Spinal cord (tissue), 10 donors: ENCODE data around the gene DIDO1. TPM values are rescaled to one million over a fixed set of nuclear protein-coding genes. Genes with fewer than 3 reads are reported as not detected.
A peak's percentile ranks its signal among the peaks of the same experiment; 100 is the strongest.

ENCODE experiments used
- DNase-seq, 6 donors: peaks; one replicate each; pipeline versions ENCODE4 v3.0.0 to v3.0.0-alpha.2; 2013 to 2015; ENCODE audit warnings: low spot score in 6 of 6, low read depth in 4 of 6
- H3K27ac ChIP-seq: one replicate; pipeline ENCODE4 v1.5.1; 2013; ENCODE audit warnings: low read depth, low read length, control low read depth
- H3K27me3 ChIP-seq: one replicate; pipeline ENCODE4 v1.6.1; 2013; ENCODE audit warnings: low read length; ENCODE audit not compliant: control insufficient read depth, insufficient read depth
- H3K36me3 ChIP-seq: one replicate; pipeline ENCODE4 v1.6.1; 2013; ENCODE audit warnings: low read length; ENCODE audit not compliant: control insufficient read depth, insufficient read depth
- H3K4me1 ChIP-seq: one replicate; pipeline ENCODE4 v1.6.1; 2013; ENCODE audit warnings: low read length; ENCODE audit not compliant: control insufficient read depth, insufficient read depth
- H3K4me3 ChIP-seq: one replicate; pipeline ENCODE4 v1.5.1; 2013; ENCODE audit warnings: low read depth, low read length, control low read depth
- H3K9me3 ChIP-seq: one replicate; pipeline ENCODE4 v1.6.1; 2013; ENCODE audit warnings: low read length; ENCODE audit not compliant: control insufficient read depth, insufficient read depth
- WGBS: methylation state at CpG from one replicate; pipeline ENCODE4 v1.1.5; 2013; ENCODE audit warnings: missing lambda C conversion rate; ENCODE audit not compliant: insufficient coverage; 5-methylcytosine and 5-hydroxymethylcytosine counted together
- polyA plus RNA-seq, 2 donors: library from polyadenylated mRNA; unstranded; fragments of 120-200 nt; gene quantifications; one replicate each; pipeline ENCODE4 v1.2.1, GENCODE V29; 2013; ENCODE audit not compliant: insufficient read length in 2 of 2
- total RNA-seq, 2 donors: library from RNA; depleted of rRNA in 1 of 2; stranded (reverse); fragments of 120-200 nt in 1 of 2; fragments of >200 nt in 1 of 2; gene quantifications; one replicate each; pipeline versions ENCODE4 v1.2.3 to v1.2.4, GENCODE V29; 2013 to 2014
- donor health status: healthy.

The DIDO1 gene
- total and polyA plus RNA-seq, 4 donors = 35.4 to 54.7 (median 45.8) TPM

GRCh38 chr20:62957136-62958117, 31.1 kb upstream of the DIDO1 start:
- no peak overlapping the region for H3K4me3 ChIP-seq
- H3K27ac ChIP-seq = no peak overlapping the region
- no peaks in the 10 kb centered on the region for H3K9me3 ChIP-seq
- H3K4me1 ChIP-seq = peaks cover 34% of the 10 kb centered on the region
- no peaks in the 10 kb centered on the region for H3K27me3 ChIP-seq
- peaks cover 11% of the 10 kb centered on the region for H3K36me3 ChIP-seq
- 94% methylated on average over 35 of the region's 36 CpGs for WGBS
- no peak for DNase-seq

- peaks cover 16% of the 10 kb centered on the region for H3K36me3 ChIP-seq
- no peaks in the 10 kb centered on the region for H3K27me3 ChIP-seq
- H3K27ac ChIP-seq = no peak overlapping the region
- DNase-seq = no peak
- no peak overlapping the region for H3K4me3 ChIP-seq
- peaks cover 32% of the 10 kb centered on the region for H3K4me1 ChIP-seq
- 91% methylated on average over 23 of the region's 25 CpGs for WGBS
- no peaks in the 10 kb centered on the region for H3K9me3 ChIP-seq
Observed at GRCh38 chr20:62956387-62957135, 30.3 kb upstream of the DIDO1 start.

- peaks cover 28% of the 10 kb centered on the region for H3K4me1 ChIP-seq
- H3K9me3 ChIP-seq = no peaks in the 10 kb centered on the region
- no peak overlapping the region for H3K4me3 ChIP-seq
- 78% methylated on average over 18 of the region's 23 CpGs for WGBS
- DNase-seq = no peak
- H3K27ac ChIP-seq = no peak overlapping the region
- peaks cover 24% of the 10 kb centered on the region for H3K36me3 ChIP-seq
- H3K27me3 ChIP-seq = no peaks in the 10 kb centered on the region
Observed at GRCh38 chr20:62955519-62956386, 29.4 kb upstream of the DIDO1 start.

- H3K36me3 ChIP-seq = peaks cover 34% of the 10 kb centered on the region
- peak overlapping the region; percentile 75 for H3K27ac ChIP-seq
- no peaks in the 10 kb centered on the region for H3K27me3 ChIP-seq
- H3K4me1 ChIP-seq = peaks cover 25% of the 10 kb centered on the region
- no peaks in the 10 kb centered on the region for H3K9me3 ChIP-seq
- DNase-seq = peak in 3 of 6 donors; percentile 17 to 70 (median 38)
- WGBS = 15% methylated on average over 32 of the region's 32 CpGs
- no peak overlapping the region for H3K4me3 ChIP-seq
Observed at GRCh38 chr20:62953839-62954703, 27.8 kb upstream of the DIDO1 start.

DNA sequence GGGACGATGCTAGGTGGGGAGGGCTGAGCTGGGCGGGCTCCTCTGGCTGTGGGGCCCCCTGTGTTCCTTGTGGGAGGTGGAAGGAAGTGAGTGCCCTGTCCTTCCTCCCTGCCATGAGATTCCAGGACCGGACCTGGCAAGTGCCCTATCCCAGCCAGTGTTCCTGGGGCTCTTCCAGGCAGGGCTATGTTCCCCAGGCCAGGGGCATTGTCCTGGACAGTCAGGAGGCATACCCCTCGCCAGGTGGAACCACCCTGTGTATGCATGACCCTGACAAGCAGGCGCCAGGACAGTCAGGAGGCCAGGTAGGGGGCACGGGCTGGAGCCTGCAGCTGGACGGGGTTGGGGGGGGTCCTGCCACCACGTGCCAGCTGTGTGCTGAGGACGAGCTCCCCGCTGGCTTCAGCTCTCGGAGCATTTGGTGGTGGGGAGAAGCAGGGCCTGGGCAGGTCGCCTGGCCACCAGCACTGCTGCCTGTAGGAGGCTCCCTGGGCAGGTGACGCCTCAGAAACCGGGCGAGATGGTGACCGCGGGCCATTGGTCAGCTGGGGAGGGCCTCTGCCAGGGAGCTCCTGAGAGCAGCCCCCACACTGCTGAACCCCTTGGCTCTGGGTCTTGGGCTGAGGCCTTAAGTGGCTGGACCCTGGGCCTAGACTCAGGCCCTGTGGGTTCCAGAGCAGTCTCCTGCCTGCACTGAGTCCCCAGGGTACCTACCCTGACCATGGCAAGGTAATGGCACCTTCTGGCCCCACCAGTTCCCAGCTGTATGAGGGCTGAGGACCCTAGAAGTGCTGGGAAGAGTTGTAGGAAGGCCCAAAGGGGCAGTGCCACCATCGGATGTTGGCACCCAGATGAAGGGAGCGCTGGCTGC, 26.9 kb upstream of the DIDO1 start:
- 75% methylated on average over 19 of the region's 19 CpGs for WGBS
- no peak for DNase-seq
- Histone ChIP-seq H3K27me3 (no peaks in the 10 kb centered on the region), H3K4me3 (no peak overlapping the region), H3K36me3 (peaks cover 38% of the 10 kb centered on the region), H3K27ac (peak overlapping the region; percentile 75), H3K4me1 (peaks cover 25% of the 10 kb centered on the region), H3K9me3 (no peaks in the 10 kb centered on the region)

DNA sequence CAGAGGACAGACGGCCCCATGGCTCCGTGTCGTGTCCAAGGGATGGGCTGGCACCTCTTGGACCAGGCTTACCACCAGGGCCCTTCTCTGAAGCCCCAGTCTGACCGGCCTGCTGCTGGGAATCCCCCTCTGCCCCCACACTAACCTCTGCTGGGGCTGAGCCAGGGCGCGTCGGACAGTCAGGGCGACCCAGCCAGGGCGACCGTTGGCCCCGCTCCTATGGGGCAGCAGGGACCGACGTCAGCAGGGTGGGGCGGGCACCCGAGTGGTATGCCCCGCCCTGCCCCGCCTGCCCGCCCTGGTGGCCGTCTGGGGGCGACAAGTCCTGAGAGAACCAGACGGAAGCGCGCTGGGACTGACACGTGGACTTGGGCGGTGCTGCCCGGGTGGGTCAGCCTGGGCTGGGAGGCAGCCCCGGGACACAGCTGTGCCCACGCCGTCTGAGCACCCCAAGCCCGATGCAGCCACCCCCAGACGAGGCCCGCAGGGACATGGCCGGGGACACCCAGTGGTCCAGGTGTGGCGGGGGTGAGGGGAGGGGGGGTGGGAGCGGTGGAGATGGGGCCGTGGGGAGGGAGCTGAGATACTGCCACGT, 26.2 kb upstream of the DIDO1 start, which contains the start of gene SLC17A9:
Gene SLC17A9, plus strand, starts transcription at position 337 of the 595 bp plus-strand sequence. Its CDS starts 122 bp downstream, at position 459.
- DNase-seq = no peak
- Histone ChIP-seq H3K4me1 (peaks cover 25% of the 10 kb centered on the region), H3K4me3 (no peak within 1 kb of the TSS), H3K27me3 (no peaks in the 10 kb centered on the region), H3K27ac (peak within 1 kb of the TSS; percentile 75), H3K9me3 (no peaks in the 10 kb centered on the region), H3K36me3 (peaks cover 44% of the 10 kb centered on the region)
- WGBS = 13% methylated on average over 27 of the region's 37 CpGs

- 90% methylated on average over 8 of the region's 8 CpGs for WGBS
- DNase-seq = no peak
- no peak overlapping the region for H3K4me3 ChIP-seq
- H3K36me3 ChIP-seq = peaks cover 47% of the 10 kb centered on the region
- no peak overlapping the region for H3K27ac ChIP-seq
- peaks cover 25% of the 10 kb centered on the region for H3K4me1 ChIP-seq
- no peaks in the 10 kb centered on the region for H3K27me3 ChIP-seq
- H3K9me3 ChIP-seq = no peaks in the 10 kb centered on the region
Observed at GRCh38 chr20:62951896-62952372, 25.6 kb upstream of the DIDO1 start.
